HUDEP-2 (cell line): ENCODE results near the gene EVPL.
"Not testable (repeated sequence)": the region's sequence is repeated elsewhere in the genome, so short reads cannot be mapped to it uniquely, and the experiment has no call there.

Experiments used
- DNase-seq, 76 experiments: peaks; one replicate each; lab custom pipeline; 2025; ENCODE audit not compliant: unreplicated experiment in 76 of 76; lab: John Stamatoyannopoulos, UW

The EVPL gene

DNA sequence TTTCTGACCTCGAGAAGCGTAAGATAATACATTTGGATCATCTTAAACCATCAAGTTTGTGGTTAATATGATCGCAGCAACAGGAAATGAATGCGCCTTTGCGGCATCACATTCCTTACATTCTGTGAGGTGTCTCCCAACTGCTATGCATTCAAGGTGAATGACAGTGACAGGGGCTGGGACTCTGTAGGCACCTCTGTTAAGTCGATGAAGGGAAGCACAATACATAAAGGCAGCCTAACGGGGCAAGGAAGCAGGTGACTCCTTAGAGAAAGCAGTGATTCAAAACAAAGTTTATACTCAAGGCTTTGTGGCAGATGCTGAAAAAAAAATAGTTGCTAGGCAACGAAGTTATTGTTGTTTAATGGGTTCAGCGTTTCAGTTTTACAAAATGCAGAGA is 21.6 kb upstream of the EVPL start:
- no peak for DNase-seq

DNA sequence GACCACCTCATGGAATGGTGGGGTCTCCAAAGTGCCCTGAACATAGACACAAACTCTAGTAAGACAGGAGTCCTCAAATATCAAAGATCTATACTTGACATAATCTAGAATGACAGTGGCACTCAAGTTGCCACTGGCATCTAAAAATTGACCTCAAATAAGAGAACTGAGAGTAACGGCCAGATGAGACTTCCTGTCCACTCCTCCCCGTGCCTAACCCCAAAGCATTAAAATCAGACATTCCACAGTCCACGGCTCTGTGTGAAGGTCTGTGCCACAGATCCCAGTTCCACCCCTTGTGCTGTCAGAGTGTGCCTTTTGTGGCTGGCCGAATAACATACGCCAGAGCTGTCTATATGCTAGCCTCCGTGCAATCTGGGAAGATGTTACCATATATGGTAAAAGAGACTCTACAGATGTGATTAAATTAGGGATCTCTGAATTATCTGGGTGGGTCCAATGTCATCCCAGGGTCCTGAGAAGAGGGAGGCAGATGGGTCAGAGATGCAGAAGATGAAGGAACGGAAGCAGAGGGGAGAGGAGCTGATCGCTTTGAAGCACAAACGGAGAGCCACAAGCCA is 21.0 kb upstream of the EVPL start:
- DNase-seq = no peak

DNA sequence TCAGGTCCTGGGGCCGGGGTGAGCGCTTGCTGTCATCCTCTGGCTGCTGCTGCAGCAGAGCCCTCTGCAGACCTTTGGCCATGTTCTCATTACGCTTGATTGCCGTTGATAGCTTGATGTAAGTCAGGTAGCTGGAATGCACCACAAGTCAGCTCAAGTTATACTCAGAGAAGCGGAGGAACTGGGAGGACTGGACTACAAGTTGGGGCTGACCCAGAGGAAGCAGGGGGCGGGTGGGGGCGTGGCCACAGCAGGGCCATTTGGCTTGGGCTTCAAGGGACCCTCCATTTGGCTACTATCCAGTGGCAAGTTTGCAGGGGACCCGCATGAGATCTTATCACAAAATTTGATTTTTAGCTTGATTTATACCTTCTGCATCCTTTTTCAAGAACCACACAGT is 19.0 kb upstream of the EVPL start:
- no peak for DNase-seq

DNA sequence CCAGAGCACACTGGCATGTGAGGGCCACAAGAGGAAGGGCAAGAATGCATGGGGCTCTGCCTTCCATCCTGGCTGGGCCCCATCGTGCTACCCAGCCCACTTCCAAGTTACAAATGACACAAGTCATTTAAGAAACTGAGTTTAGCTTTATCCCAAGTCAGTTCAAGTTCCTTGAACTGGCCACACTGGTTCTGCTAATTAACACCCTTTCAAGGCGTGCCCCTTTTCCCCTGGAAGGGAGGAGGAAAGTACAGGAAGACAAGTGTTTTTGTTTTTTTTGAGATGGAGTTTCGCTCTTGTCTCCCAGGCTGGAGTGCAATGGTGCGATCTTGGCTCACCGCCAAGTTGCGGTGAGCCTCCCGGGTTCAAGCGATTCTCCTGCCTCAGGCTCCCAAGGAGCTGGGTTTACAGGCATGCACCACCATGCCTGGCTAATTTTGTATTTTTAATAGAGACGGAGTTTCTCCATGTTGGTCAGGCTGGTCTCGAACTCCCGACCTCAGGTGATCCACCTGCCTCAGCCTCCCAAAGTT is 17.4 kb upstream of the EVPL start:
- DNase-seq = not testable (repeated sequence)

DNA sequence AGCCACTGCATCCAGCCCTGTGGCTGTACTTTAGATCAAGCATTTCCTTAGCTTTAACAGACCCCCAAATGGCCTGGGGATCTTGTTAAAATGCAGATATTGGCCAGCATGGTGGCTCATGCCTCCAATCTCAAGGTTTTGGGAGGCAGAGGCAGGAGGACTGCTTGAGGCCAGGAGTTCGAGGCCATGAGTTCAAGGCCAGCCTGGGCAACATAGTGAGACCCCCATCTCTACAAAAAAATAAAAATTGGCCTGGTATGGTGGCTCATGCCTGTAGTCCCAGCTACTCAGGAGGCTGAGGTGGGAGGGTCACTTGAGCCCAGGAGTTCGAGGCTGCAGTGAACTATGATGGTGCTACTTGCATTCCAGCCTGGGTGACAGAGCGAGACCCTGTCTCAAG is 15.8 kb upstream of the EVPL start:
- not testable (repeated sequence) for DNase-seq

DNA sequence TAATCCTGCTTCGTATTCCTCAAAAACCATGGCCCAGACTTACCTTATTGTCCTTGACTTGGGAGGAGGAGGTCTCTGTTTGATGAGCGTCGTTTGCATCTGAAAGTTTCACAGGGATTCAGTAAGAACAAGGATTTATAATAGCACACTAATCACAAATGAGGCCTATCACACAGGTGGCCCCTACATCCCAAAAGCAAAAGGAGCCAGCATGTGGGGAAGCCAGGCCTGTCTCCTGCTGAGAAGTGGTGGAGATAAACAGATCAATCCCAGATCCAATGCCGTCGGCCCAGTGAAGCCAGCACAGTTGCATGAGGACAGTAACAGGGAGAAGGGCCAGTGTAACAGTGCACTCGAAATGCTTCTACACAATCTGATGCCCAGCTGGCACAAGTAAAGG is 13.3 kb upstream of the EVPL start:
- no peak for DNase-seq

DNA sequence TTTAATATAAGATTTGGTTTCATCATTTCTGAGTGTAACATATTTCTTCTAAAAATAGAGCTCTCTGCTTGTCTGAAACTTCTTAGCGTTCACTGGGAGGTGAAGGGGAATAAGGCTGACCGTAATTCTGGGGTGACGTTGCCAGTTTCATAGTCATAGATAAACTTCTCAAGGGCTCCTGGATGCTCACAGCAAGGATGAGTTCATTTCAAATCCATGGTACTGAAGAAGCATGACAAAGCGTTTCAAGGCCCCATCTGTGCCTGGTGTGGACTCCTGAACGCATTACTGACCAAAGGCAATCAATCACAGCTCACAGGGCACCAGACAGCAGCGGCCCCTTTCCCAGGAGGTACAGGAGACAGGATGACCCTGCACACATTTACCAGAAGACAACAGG is 12.0 kb upstream of the EVPL start:
- DNase-seq = no peak

DNA sequence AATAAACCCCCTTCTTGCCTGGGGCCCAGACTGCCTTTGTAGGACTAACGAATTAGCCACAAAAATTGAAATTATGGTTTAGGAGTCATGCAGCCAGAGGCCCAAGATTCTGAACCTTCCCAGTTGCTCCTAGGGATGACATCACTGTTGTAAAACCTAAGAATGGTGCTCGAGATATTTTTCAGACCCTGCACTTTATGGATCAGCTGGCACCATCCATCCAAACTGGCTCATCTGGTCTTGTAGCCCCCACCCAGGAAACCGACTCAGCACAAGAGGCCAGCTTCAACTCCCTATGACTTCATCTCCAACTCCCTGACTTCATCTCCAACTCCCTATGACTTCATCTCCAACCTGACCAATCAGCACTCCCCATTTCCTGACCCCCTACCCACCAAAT is 10.9 kb upstream of the EVPL start:
- DNase-seq = no peak

DNA sequence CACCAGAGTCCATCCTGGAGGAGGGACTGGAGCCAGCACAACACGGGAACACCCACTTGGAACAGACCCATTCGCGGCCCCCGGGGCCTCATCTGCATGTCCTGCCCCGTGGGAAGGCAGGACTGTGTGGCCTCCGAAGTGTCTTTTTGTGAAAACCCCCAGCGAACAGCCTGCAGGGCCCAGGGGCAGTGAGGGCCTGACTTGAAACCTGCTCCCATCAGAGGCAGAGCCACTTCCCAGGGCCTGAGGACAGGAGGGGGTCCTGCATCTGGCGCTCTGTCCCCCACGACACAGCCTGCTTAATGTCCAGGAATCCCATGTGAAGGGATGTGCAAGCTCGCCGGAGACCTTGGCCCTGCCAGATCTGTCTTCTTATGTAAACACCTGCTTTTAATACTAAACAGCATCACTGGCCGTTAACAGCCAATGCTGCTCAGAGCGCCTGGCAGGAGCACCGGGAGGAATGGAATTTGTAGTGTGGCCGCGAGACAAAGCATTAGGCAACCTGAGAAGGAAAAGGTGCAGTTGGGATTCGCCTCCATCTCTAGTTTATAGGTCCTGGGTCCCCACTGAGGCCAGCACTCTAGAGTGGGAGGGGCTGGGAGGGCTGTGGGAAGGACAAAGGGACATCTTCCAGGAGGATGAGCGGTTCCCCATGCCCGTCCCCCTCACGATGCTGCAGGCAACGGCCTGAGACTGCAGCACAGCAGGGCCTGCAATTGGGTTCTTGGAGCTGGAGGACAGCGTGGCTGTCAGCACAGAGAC is 9.6 kb upstream of the EVPL start:
- no peak for DNase-seq

DNA sequence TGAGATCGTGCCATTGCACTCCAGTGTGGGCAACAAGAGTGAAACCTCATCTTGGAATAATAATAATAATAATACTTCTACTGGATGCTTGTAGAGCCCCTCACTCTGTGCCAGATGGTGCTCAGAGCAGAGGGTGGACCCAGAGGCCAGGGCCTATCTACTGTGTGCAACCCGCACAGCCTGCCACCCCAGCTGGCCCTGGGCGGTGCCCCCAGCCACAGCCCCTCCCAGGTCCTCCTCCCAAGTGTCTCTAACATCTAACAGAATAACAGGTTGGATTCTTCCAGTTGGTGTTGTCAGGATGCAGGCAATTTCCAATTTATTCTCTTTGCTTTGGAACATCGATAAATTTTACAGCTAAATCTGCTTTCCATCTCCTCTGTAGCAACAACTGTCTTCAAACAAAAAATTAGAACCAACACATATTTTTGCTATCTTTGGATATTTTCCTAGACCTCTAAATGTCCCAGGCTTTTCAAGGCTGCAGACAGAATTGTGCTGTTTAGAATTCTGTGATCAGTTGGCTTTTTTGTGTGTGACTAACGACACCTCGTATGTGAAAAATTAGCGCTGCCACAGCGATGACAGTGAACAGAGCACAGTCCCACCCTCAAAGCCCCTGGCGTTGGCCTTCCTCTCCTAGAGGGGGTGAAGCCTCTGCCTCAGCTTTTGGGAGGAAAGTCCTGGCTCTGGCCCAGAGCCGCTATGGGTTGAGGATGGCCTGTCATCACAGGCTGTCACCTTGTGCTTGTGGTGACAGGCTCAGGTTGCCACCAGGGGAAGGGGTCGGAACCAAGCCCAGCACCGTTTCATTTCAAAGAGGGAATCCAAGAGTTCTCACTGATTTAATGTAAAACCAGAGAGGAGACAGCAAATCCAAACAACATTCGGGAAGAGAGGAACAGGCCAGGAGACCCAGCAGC is 7.6 kb upstream of the EVPL start:
- peak in 67 of 76 experiments; percentile 3 to 80 (median 60) for DNase-seq

DNA sequence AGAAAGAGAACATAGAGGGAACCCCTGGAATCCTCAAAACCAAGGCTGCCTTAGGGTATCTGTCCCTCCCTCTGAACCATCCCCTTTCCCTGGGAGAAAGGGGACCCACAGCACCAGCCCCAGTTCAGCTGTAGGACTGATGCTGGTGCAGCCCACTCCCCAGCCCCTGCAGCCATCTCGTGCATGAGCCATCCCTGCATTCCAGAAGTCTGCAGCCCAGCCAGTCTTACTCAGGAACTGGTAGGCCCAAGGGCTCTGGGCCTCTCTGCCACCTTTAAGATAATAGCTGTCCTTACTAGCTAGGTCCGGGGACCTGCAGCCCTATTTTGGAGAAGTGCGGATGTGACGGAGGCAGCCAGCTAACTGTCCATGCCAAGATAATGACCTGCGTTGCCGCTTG is 6.0 kb upstream of the EVPL start:
- no peak for DNase-seq

DNA sequence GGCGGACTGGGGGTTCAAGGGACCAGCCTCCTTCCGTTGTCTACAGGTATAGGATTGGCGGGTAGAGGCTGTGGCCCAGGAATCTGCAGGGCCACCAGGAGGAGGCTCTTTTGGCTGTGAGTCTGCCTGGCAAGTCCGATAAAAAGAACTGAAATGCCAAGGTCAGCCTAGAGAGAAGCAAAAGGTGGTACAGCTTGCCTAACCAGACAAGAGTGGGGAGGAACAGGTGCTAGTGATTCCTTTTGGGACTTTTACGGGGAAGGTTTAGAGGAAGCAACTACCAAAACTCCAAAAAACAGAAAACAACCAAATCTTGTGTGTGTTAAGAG is 5.6 kb upstream of the EVPL start:
- DNase-seq = no peak

DNA sequence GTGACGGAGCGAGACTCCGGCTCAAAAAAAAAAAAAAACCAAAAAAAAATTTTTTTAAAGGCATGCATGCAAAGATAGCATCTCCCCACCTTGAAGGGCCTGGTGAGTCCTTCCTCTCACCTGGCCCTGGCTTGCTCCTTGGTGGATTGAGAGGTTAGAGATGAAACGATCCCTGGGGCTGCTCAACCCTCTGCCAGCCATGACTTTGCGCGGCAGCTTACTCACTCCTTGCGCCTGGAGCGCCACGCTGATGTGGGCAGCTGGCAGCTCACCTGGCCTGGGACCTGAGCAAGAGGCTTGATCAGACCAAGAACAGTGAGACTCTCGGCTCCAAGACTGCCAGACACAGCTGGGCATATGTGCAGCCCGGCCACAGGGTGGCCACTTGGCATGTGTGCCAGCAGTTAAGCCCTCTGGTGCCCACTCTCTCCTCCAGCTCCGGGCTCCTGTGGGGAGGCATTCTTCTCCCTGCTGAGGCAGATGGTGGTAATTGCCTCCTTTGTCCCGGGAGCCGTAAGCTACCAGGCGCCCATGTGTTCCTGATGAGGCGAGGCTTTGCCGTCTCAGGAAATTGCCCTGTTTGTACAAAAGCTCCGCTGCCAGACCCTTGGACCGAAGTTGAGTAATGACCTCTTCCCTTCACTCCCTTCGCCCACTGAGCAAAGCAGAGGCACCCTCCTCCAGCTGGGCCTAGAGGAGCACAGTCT is 5.1 kb upstream of the EVPL start:
- DNase-seq = no peak

DNA sequence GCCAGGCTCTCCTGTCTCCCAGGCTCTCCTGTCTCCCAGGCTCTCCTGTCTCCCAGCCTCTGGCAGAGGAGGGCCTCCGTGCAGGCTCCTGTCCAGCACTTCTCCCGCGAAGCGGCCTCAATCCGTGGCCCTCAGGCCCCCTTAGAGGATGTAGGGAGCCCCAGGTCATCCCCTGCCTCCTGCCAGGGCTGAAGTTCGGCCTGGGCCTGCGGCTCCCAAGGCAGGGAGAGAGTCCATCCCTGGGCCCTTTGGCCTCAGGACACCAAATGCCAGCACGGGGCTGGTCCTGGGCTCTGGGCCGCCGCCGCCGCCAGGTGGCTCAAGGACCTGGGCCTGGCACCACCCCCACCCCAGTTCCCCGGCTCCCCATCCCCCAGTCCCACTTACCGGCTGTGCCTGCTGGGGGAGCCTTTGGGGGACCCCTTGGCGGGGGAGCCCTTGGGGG is 370 bp downstream of the EVPL start:
- DNase-seq = no peak

DNA sequence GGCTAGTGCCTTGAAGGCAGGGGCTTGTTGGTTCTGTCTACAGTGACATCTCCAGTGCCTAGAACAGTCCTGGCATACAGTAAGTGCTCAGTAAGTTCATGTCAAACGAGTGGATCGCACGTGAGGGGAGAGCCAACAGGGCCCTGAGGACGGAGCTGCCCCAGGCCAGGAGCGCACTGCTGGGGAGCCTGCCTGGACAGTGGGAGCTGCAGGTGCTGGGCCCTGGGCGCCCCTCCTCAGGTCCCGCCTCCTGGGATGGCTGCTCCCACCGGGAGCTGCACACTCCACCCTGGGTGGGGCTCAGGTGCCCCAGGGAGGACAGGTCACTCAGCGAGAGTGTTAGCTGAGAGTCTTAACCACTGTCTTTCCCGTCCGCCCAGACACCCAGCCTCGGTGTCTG is 1.8 kb downstream of the EVPL start:
- DNase-seq = no peak

DNA sequence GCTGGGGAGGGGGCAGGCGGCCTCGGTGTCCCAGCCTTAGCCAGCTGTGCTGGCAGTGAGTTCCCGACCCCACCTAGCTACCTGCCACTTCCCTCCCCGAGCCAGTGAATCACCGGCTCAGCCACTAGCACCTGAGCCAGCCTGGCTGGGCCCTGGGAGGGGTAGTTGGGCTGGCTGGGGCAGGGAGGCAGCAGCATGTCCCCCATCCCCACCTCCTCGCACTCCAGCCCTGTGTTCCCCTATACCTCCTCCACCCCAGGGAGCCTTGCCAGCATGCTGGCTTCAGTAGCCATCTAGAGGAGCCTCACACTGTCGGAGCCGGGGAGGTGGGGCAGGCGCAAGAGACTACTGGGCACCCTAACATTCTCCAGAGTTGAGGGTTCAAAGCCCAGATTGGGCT is 2.8 kb downstream of the EVPL start:
- no peak for DNase-seq

DNA sequence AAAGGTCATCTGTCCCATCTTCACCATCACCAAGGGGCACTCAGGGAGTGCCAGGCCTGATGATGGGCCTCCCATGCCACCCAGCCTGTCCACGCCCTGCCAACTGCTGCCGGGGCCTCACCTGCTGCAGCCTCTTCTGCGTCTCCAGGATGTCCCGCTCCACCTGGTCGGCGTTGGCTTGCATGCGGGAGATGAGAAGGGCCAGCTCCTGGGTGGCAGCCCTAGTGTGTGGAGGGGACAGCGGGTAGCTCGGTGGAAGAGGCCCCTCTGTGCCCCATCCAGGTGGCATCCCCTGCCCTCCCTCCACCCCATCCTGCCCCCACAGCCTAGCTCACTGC is 3.2 kb downstream of the EVPL start:
- no peak for DNase-seq

DNA sequence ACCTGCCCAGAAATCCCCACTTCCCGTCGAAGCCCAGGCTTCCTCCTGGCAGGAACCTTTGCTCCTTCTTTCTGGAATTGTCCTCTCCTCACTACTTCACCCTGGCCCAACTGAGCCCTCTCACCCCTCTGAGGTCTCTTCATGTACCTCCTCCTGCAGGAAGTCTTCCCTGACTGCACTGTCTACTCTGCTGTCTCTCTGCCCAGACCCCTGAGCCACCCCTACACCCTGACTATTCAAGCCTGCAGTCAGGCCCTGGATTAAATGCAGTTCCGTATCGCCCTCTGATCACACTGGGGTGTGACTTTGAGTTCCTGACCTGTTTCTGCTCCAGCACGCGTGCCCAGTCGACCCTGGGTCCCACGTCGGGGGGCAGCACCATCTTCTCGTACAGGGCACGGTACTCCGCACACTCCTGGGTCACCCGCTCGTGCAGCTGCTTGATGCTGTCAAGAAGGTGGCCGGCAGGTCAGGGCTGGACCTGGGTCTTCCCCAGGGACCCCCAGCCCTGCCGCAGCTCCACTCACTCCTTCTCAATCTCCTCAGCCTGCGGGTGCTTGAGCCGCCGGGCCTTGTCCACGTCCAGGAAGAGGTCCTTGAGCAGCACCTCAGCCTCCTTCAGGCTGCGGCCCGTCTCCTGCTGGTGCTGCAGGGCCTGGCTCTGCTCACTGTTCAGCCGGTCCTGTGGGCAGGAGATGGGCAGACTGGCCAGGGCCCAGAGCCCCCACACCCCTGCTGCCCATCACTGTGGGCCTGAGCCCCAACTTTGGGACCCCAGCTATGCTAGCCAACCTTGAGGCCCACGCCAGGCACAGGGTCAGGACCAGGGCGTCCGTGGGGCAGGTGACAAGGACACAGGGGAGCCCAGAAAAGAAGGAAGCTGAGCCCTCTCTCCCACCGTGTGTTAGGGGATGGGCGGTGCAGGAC is 3.9 kb downstream of the EVPL start:
- no peak for DNase-seq

DNA sequence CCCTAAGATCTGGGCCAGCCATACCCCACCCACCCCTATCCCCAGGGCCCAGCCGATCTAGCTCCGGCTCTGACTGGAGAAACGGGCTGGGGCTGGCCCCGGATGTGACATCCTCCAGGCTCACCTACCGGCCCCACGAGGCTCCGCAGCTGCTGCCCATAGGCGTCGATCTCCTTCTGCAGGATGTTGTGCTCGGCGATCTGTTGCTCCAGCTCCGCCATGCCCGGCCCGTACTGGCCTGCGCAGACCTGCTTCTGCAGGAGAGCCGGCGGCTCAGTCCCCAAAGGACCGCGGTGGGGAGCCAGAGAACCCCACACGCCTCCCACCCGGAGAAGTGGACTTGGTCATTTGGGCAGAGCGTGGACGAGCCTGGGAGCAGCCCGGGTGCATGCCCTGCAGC is 4.8 kb downstream of the EVPL start:
- DNase-seq = no peak
